Brain microvascular endothelial cell (primary cell): ENCODE data around the gene ZDHHC1.
"Not testable (repeated sequence)": the region's sequence is repeated elsewhere in the genome, so short reads cannot be mapped to it uniquely, and the experiment has no call there.

Source experiments
- DNase-seq: peaks from one replicate; pipeline ENCODE4 v3.0.0-alpha.2; 2020
- H3K27ac ChIP-seq: fragments of 250-450 bp; sonication (Bioruptor Pico); 2 replicates; pipeline ENCODE4 v1.5.1; 2020; ENCODE audit warnings: mild to moderate bottlenecking, moderate library complexity
- H3K27me3 ChIP-seq: fragments of 250-450 bp; sonication (Bioruptor Pico); replicated peaks from 2 replicates; pipeline ENCODE4 v1.5.1; 2020; ENCODE audit warnings: mild to moderate bottlenecking
- H3K36me3 ChIP-seq: fragments of 250-450 bp; sonication (Bioruptor Pico); replicated peaks from 2 replicates; pipeline ENCODE4 v1.5.1; 2020; ENCODE audit warnings: mild to moderate bottlenecking
- H3K4me3 ChIP-seq: 2 replicates; pipeline ENCODE4 v1.5.1; 2011; ENCODE audit warnings: low read depth, mild to moderate bottlenecking, control low read depth, low read length, moderate library complexity
- in situ Hi-C: cut with HindIII; loops from 2 replicates; pipeline ENCODE4 v1.10.0; 2017; ENCODE audit warnings: low sequenced_read_pairs, low pct_ligation_motif_present
- TF ChIP-seq, protein P1 (sequence below): IDR thresholded peaks from 2 replicates; pipeline ENCODE4 v1.5.1; 2011; ENCODE audit warnings: low read depth, mild to moderate bottlenecking, moderate library complexity, low read length, control low read depth, inconsistent platforms; ENCODE audit errors: missing control alignments

The ZDHHC1 gene

DNA sequence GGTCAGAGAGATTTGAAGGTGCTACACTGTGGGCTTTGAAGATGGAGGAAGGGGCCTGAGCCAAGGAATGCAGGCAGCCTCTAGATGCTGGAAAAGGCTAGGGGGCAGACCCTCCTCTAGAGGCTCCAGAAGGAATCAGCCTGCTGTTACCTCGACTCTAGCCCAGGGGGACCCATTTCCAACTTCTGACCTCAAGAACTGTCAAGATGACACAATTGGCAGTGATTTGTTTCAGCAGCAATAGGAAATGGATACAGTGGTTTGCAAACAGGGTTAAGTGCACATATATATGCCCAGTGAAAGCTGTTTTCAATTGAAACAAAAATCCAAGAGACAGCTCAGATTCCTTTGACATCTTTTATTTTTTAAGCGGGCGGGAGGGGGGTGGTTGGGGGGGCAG lies 3.7 kb upstream of the ZDHHC1 start:
- in situ Hi-C loops, result no loop called here
- Histone ChIP-seq H3K36me3 (no peaks in the 10 kb centered on the region), H3K4me3 (no peak overlapping the region), H3K27ac (no peak overlapping the region), H3K27me3 (peaks cover 4% of the 10 kb centered on the region)
- TF ChIP-seq, protein P1, sequence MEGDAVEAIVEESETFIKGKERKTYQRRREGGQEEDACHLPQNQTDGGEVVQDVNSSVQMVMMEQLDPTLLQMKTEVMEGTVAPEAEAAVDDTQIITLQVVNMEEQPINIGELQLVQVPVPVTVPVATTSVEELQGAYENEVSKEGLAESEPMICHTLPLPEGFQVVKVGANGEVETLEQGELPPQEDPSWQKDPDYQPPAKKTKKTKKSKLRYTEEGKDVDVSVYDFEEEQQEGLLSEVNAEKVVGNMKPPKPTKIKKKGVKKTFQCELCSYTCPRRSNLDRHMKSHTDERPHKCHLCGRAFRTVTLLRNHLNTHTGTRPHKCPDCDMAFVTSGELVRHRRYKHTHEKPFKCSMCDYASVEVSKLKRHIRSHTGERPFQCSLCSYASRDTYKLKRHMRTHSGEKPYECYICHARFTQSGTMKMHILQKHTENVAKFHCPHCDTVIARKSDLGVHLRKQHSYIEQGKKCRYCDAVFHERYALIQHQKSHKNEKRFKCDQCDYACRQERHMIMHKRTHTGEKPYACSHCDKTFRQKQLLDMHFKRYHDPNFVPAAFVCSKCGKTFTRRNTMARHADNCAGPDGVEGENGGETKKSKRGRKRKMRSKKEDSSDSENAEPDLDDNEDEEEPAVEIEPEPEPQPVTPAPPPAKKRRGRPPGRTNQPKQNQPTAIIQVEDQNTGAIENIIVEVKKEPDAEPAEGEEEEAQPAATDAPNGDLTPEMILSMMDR, result peak; percentile 4
- DNase-seq, result no peak

DNA sequence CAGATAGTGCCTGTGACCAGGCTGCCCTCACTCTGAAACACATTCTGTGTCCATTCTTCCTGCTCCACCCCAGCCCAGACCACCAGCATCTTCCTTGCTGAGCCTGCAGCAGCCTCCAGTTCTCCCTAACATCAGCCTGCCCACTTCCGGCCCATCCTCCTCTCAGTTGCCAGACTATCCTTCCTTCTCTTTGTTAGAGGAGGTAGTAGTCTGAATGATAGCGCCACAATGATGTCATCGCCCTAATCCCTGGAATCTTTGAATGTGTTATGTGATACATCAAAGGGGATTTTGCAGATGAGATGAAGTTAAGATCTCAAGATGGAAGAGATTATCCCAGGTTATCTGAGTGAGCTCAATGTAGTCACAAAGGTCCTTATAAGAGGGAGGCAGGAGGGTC lies 3.2 kb upstream of the ZDHHC1 start:
- TF ChIP-seq, protein P1, result no peak
- no peak for DNase-seq
- no peaks in the 10 kb centered on the region for H3K36me3 ChIP-seq
- H3K27ac ChIP-seq, result no peak overlapping the region
- H3K4me3 ChIP-seq, result no peak overlapping the region
- peaks cover 2% of the 10 kb centered on the region for H3K27me3 ChIP-seq
- in situ Hi-C loops, result no loop called here

DNA sequence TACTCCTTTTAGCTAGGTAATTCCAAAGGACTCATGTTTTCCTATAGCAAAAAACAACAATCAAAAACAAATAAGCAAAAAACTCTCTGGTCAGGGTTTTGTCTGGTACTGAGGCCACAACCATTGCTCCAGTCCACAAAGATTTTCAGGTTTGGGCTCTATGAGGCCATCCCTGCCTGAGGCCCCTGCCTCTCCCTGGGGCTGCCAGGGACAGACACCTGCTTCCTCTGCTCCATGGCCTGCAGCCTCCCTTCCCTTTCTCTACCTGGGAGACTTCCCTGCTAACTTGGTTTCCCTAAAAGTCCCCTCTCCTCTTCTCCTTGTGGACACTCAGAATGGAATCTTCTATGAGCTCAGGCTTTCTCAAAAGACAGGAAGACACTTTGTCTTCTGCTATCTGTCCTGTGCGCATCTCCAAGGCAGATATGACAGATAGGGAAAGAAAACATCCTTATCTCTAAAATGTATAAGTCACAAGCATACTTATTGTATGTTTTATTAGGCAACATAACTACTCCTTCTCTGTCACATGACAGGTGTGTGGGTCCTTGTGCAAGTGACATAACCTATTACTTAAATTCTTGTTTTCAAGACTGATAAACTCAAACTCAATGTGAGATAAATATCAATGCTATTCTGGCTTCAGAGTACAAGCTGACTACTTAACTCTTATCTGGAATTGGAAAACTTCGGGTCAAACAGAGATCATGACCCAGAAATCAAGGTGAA lies 1.2 kb upstream of the ZDHHC1 start:
- no peak for DNase-seq
- H3K36me3 ChIP-seq, result no peaks in the 10 kb centered on the region
- in situ Hi-C loops, result no loop called here
- H3K4me3 ChIP-seq, result no peak overlapping the region
- H3K27ac ChIP-seq, result no peak overlapping the region
- TF ChIP-seq, protein P1, result no peak
- H3K27me3 ChIP-seq, result no peaks in the 10 kb centered on the region

DNA sequence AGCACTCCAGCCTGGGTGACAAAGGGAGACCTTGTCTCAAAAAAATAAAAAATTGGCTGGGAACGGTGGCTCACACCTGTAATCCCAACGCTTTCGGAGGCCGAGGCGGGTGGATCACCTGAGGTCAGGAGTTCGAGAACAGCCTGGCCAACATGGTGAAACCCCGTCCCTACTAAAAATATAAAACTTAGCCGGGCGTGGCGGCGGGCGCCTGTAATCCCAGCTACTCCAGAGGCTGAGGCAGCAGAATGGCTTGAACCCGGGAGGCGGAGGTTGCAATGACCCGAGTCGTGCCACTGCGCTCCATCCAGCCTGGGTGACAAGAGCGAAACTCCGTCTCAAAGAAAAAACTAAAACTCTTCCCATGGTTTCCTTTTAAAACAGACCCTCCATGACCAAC lies 856 bp downstream of the ZDHHC1 start:
- DNase-seq, H3K36me3 ChIP-seq, H3K27ac ChIP-seq, H3K27me3 ChIP-seq, in situ Hi-C loops: not testable (repeated sequence)
- H3K4me3 ChIP-seq, result peak overlapping the region; percentile 78

DNA sequence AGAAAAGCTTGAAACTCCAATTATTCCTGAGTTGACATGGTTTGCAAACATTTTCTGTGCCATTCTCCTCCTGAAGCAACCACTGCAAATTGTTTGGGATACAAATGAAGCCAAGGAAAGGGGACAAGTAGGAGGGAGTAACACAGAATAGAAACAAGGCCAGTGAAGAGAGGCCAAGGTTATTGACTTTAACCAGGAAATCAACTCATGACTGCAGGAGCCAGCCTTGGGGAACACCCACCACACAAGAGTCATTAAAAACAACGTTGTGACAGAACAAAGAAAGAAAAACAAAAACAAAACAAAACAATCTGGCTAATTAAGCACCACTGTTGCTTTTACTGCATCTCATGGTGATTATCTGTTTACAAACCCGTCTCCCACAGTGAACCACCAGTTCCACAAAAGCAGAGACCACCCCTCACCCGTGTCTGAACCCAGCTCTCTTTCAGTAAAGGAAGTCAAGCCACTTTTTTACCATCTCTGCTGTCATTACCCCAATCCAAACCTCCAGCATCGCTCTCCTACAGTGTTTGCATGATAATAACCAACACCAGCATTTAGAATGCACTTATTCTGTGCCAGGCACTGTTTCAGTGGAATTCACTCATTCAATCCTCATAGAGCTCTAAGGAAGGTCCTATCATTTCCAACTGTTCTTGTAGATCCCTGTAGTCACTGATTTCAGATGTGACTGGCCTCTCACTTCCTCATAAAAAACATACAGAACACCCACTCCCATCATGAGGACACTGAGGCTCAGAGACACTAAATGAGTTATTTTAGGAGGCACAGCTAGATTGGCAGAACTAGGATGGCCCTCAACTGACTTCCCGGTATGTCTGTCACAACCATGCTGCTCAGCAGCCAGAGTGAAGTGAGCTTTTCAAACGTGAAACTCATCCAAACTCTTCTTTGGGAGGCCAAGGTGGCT lies 2.0 kb downstream of the ZDHHC1 start:
- Histone ChIP-seq H3K27ac (no peak overlapping the region), H3K27me3 (no peaks in the 10 kb centered on the region), H3K4me3 (no peak overlapping the region), H3K36me3 (no peaks in the 10 kb centered on the region)
- in situ Hi-C loops, result no loop called here
- DNase-seq, result no peak
- TF ChIP-seq, protein P1, result no peak

DNA sequence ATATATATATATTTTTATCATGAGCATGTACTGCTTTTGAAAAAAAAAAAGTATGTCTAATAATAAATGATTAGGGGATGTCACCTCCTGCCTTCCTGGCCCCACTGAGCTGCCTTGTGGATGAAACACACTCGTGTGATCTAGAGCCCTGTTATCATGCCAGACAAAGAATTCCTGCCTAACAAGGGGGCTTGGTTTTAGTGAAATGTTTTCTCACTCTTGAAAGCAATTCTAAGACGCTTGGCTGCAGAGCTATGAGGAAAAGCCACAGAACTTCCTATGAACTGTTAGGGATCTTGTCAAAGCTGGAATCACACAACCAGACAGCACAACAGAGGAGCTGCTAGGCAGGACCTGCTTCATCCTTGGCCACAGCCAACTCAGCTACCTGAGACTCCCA lies 4.0 kb downstream of the ZDHHC1 start:
- no peak overlapping the region for H3K4me3 ChIP-seq
- no peaks in the 10 kb centered on the region for H3K27me3 ChIP-seq
- H3K36me3 ChIP-seq, result no peaks in the 10 kb centered on the region
- in situ Hi-C loops, result no loop called here
- TF ChIP-seq, protein P1, result no peak
- H3K27ac ChIP-seq, result no peak overlapping the region
- DNase-seq, result no peak
